Smooth muscle cell (in vitro differentiated cells): Measurements from ENCODE around the gene TEX26. TPM values are rescaled to one million over a fixed set of nuclear protein-coding genes. Genes with fewer than 3 reads are reported as not detected.

Experiments
- DNase-seq: peaks from one replicate; lab custom pipeline; 2025; ENCODE audit not compliant: unreplicated experiment; lab: John Stamatoyannopoulos, UW
- H2AFZ ChIP-seq: fragments of 200-600 bp; sonication (generic); 2 replicates; pipeline ENCODE4 v1.6.0; 2016; ENCODE audit warnings: antibody characterized with exemption, low read depth, mild to moderate bottlenecking
- H3F3A ChIP-seq: fragments of 200-600 bp; sonication (generic); 2 replicates; pipeline ENCODE4 v1.6.0; 2017; ENCODE audit warnings: antibody characterized with exemption, low read depth
- H3K27ac ChIP-seq: fragments of 200-600 bp; sonication (generic); 2 replicates; pipeline ENCODE4 v1.5.1; 2016; ENCODE audit warnings: low read depth, mild to moderate bottlenecking
- H3K27me3 ChIP-seq: fragments of 200-600 bp; sonication (generic); 2 replicates; pipeline ENCODE4 v1.6.1; 2016; ENCODE audit warnings: low read depth, mild to moderate bottlenecking
- H3K36me3 ChIP-seq: fragments of 200-600 bp; sonication (generic); 2 replicates; pipeline ENCODE4 v1.5.1; 2016; ENCODE audit warnings: low read depth
- H3K4me1 ChIP-seq: fragments of 200-600 bp; sonication (generic); 2 replicates; pipeline ENCODE4 v1.5.1; 2016; ENCODE audit warnings: low read depth
- H3K4me2 ChIP-seq: fragments of 200-600 bp; sonication (generic); 2 replicates; pipeline ENCODE4 v1.6.0; 2016; ENCODE audit warnings: mild to moderate bottlenecking
- H3K4me3 ChIP-seq: fragments of 200-600 bp; sonication (generic); 2 replicates; pipeline ENCODE4 v1.5.1; 2016; ENCODE audit warnings: mild to moderate bottlenecking
- H3K79me2 ChIP-seq: fragments of 200-600 bp; sonication (generic); 2 replicates; pipeline ENCODE4 v1.6.0; 2016; ENCODE audit warnings: low read depth, mild to moderate bottlenecking
- H3K9ac ChIP-seq: fragments of 200-600 bp; sonication (generic); 2 replicates; pipeline ENCODE4 v1.6.0; 2016; ENCODE audit warnings: low read depth
- H3K9me3 ChIP-seq: fragments of 200-600 bp; sonication (generic); replicated peaks from 2 replicates; pipeline ENCODE4 v1.5.1; 2016; ENCODE audit warnings: low read depth
- H4K20me1 ChIP-seq: fragments of 200-600 bp; sonication (generic); 2 replicates; pipeline ENCODE4 v1.6.0; 2016; ENCODE audit warnings: low read depth
- WGBS: methylation state at CpG from one replicate; pipeline ENCODE4 v1.1.7; 2016; ENCODE audit warnings: low lambda C conversion rate; 5-methylcytosine and 5-hydroxymethylcytosine counted together
- polyA plus RNA-seq: library from polyadenylated mRNA; unstranded; fragments of >200 nt; fragmentation: Nextera tagmentation; extraction: Ambion mirVana; gene quantifications from 2 replicates; pipeline ENCODE4 v1.2.1, GENCODE V29; 2016
- total RNA-seq: library from RNA; depleted of rRNA; stranded (reverse); fragments of >200 nt; gene quantifications from 2 replicates; pipeline ENCODE4 v1.2.3, GENCODE V29; 2014
- TF ChIP-seq, protein P1 (sequence below): fragments of 200-600 bp; sonication (generic); IDR thresholded peaks from 2 replicates; pipeline ENCODE4 v1.5.1; 2017; ENCODE audit warnings: borderline replicate concordance, mild to moderate bottlenecking, antibody characterized with exemption; ENCODE audit not compliant: insufficient read depth, poor library complexity, severe bottlenecking

TEX26 gene
- total and polyA plus RNA-seq, 2 experiments from 2014 or later = 0.42 to 0.58 TPM

DNA sequence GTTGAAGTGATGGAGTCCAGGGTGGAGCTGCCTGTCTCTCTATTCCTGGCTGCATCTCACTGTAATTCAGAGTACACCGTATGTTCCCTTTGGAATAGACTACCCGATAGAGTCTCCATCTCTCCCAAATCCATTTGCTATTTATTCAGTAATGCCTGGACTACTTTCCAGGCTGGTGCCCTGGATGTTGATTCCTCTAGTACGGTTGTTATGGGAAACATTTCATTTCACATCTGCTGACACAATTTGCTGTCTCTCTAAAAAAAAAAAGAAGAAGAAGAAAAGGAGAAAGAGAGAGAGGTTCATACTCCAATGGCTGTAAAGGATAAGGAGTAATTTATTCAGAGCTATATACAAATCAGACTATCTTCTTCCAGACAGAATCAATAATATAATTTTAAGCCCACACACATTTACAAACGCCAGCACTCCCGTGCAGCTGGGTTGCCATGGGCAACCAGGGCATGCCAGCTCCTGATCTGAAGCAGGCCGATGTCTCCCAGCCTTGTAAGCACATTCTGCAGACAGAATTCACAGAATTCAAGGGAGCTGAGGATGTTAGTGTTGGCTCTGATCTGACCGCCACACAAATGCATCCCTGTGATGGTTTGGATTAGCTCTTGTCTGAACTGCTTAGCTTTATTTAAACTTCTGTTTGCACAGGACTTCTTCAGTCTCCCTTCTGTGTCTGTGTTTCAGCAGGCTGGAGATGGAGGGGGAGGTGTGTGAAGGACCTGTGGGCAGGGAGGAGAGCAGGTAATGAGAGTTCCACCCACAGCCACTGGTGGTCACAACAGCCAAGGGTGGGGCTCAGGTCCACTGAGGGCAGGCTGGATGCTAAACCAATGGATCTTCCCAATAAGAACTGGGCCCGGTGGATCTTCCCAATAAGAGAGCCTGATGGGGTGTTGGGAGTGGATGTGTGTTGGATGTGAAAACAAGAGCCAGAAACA, 66.0 kb downstream of the TEX26 start:
- Histone ChIP-seq H3K79me2 (no peaks in the 10 kb centered on the region), H3K9me3 (no peaks in the 10 kb centered on the region), H3K4me1 (no peaks in the 10 kb centered on the region), H2AFZ (no peak overlapping the region), H3K36me3 (no peaks in the 10 kb centered on the region), H4K20me1 (no peaks in the 10 kb centered on the region), H3K4me2 (peak overlapping the region; percentile 12), H3K4me3 (no peak overlapping the region), H3F3A (peaks cover 6% of the 10 kb centered on the region), H3K27ac (peak overlapping the region; percentile 59), H3K27me3 (no peaks in the 10 kb centered on the region), H3K9ac (peak overlapping the region; percentile 12)
- DNase-seq = no peak
- TF ChIP-seq, protein P1, sequence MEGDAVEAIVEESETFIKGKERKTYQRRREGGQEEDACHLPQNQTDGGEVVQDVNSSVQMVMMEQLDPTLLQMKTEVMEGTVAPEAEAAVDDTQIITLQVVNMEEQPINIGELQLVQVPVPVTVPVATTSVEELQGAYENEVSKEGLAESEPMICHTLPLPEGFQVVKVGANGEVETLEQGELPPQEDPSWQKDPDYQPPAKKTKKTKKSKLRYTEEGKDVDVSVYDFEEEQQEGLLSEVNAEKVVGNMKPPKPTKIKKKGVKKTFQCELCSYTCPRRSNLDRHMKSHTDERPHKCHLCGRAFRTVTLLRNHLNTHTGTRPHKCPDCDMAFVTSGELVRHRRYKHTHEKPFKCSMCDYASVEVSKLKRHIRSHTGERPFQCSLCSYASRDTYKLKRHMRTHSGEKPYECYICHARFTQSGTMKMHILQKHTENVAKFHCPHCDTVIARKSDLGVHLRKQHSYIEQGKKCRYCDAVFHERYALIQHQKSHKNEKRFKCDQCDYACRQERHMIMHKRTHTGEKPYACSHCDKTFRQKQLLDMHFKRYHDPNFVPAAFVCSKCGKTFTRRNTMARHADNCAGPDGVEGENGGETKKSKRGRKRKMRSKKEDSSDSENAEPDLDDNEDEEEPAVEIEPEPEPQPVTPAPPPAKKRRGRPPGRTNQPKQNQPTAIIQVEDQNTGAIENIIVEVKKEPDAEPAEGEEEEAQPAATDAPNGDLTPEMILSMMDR = no peak
- 42% methylated on average over 8 of the region's 8 CpGs for whole genome bisulfite sequencing

DNA sequence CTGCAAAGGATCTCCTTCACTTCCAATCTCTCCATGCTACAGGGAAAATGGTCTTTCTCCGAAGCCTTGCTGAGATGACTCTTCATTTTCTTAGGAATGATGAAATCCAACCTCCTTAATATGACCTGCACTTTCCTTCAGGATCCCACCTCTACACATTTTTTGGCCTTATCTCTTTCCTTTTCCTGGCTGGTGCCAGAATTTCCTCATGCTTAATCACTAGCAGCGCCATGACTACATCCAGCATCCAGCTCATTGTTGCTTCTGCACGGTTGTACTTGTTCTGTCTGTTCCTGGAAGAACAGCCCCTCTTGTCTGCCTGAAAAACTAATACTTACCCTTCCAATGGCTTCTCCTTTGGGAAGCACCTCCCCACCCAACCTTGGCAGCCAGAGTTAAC, 68.4 kb downstream of the TEX26 start:
- H4K20me1 ChIP-seq = no peaks in the 10 kb centered on the region
- H3F3A ChIP-seq = peaks cover 6% of the 10 kb centered on the region
- no peak overlapping the region for H3K4me2 ChIP-seq
- H3K9ac ChIP-seq = no peak overlapping the region
- no peaks in the 10 kb centered on the region for H3K27me3 ChIP-seq
- H3K4me3 ChIP-seq = no peak overlapping the region
- H3K79me2 ChIP-seq = no peaks in the 10 kb centered on the region
- WGBS = 83% methylated on average over 3 of the region's 3 CpGs
- H3K4me1 ChIP-seq = no peaks in the 10 kb centered on the region
- no peaks in the 10 kb centered on the region for H3K36me3 ChIP-seq
- H3K27ac ChIP-seq = no peak overlapping the region
- DNase-seq = no peak
- TF ChIP-seq, protein P1 = no peak
- H2AFZ ChIP-seq = no peak overlapping the region
- no peaks in the 10 kb centered on the region for H3K9me3 ChIP-seq

DNA sequence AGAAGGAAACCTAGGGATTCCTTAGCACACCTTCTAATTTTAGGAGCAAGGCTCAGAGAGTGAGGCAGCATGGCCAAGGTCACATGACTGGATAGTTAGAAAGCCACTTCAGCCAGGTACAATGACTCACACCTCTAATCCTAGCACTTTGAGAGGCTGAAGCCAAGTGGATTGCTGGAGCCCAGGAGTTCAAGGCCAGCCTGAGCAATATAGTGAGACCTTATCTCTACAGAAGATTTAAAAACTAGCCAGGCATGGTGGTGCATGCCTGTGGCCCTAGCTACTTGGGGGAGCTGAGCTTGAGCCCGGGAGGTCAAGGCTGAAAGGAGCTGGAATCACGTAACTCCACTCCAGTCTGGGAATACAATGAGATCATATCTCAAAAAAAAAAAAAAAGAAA, 69.2 kb downstream of the TEX26 start:
- DNase-seq = no peak
- no peak overlapping the region for H2AFZ ChIP-seq
- H3K27ac ChIP-seq = no peak overlapping the region
- no peak overlapping the region for H3K4me2 ChIP-seq
- 16% methylated on average over 2 of the region's 2 CpGs for whole genome bisulfite sequencing
- H3K9me3 ChIP-seq = no peaks in the 10 kb centered on the region
- H4K20me1 ChIP-seq = no peaks in the 10 kb centered on the region
- H3K9ac ChIP-seq = no peak overlapping the region
- no peaks in the 10 kb centered on the region for H3K36me3 ChIP-seq
- no peak overlapping the region for H3K4me3 ChIP-seq
- TF ChIP-seq, protein P1 = no peak
- no peaks in the 10 kb centered on the region for H3K79me2 ChIP-seq
- H3K27me3 ChIP-seq = no peaks in the 10 kb centered on the region
- H3F3A ChIP-seq = peaks cover 6% of the 10 kb centered on the region
- H3K4me1 ChIP-seq = no peaks in the 10 kb centered on the region
